B cell (primary cell): ENCODE measurements around the gene NOS1AP. TPM values are rescaled to one million over a fixed set of nuclear protein-coding genes. Genes with fewer than 3 reads are reported as not detected.

Source experiments
- ATAC-seq: fragments of 200-7000 bp; cut with Tn5 transposase; one replicate; pipeline ENCODE4 v1.10.0; 2021; ENCODE audit warnings: low read depth, mild to moderate bottlenecking, moderate number of reproducible peaks, moderate library complexity
- CTCF ChIA-PET: fragments of 350-600 bp; sonication (Branson Sonifier 250); formaldehyde crosslinking; loops from one replicate; lab custom pipeline; 2021; ENCODE audit warnings: antibody characterized with exemption, inconsistent platforms; lab: Charles Lee
- POLR2A ChIA-PET: fragments of 350-600 bp; sonication (Branson Sonifier 250); formaldehyde crosslinking; loops from one replicate; lab custom pipeline; 2021; ENCODE audit warnings: antibody characterized with exemption; lab: Charles Lee
- DNase-seq: peaks from one replicate; pipeline ENCODE4 v3.0.0; 2013
- H2AFZ ChIP-seq: 2 replicates; pipeline ENCODE4 v1.6.1; 2012; ENCODE audit warnings: mild to moderate bottlenecking, low read depth, low read length; ENCODE audit not compliant: insufficient read depth, poor library complexity, severe bottlenecking
- H3K27ac ChIP-seq, 2 donors: 1 replicate in 1 of 2; 2 replicates in 1 of 2; pipeline ENCODE4 v1.5.1; 2012 to 2013; ENCODE audit warnings: low read length in 2 of 2, mild to moderate bottlenecking in 2 of 2, moderate library complexity in 1 of 2
- H3K27me3 ChIP-seq, 4 experiments: fragments of 200-600 bp in 1 of 4; sonication (generic) in 1 of 4; replicated peaks in 1 of 4; 1 replicate in 2 of 4; 2 replicates in 2 of 4; pipeline versions ENCODE4 v1.6.1 to v1.7.0; 2013 to 2016; ENCODE audit warnings: low read length in 3 of 4, mild to moderate bottlenecking in 2 of 4, mixed read lengths in 1 of 4, moderate library complexity in 1 of 4; ENCODE audit not compliant: insufficient read depth in 4 of 4, control insufficient read depth in 3 of 4; ENCODE audit errors: control extremely low read depth in 1 of 4
- H3K36me3 ChIP-seq, 2 experiments: replicated peaks in 1 of 2; 1 replicate in 1 of 2; 2 replicates in 1 of 2; pipeline versions ENCODE4 v1.6.1 to v1.7.1; 2013; ENCODE audit warnings: low read length in 1 of 2; ENCODE audit not compliant: insufficient read depth in 2 of 2, control insufficient read depth in 1 of 2; ENCODE audit errors: control extremely low read depth in 1 of 2, extremely low read depth in 1 of 2
- H3K4me1 ChIP-seq, 2 donors: fragments of 200-600 bp in 1 of 2; sonication (generic) in 1 of 2; 1 replicate in 1 of 2; 2 replicates in 1 of 2; pipeline versions ENCODE4 v1.5.1 to v1.6.1; 2013 to 2017; ENCODE audit warnings: low read length in 2 of 2; ENCODE audit not compliant: control insufficient read depth in 2 of 2, insufficient read depth in 2 of 2
- H3K4me2 ChIP-seq: replicated peaks from 2 replicates; pipeline ENCODE3; 2012; ENCODE audit warnings: mild to moderate bottlenecking, low read depth, low read length; ENCODE audit not compliant: poor library complexity, severe bottlenecking
- H3K4me3 ChIP-seq, 5 experiments: fragments of 200-600 bp in 1 of 5; sonication (generic) in 1 of 5; 1 replicate in 3 of 5; 2 replicates in 2 of 5; pipeline versions ENCODE4 v1.5.1 to v1.7.0; 2011 to 2016; ENCODE audit warnings: low read length in 4 of 5, mild to moderate bottlenecking in 4 of 5, low read depth in 2 of 5, control low read depth in 1 of 5, moderate library complexity in 1 of 5; ENCODE audit not compliant: insufficient read depth in 1 of 5; ENCODE audit errors: control extremely low read depth in 1 of 5, extremely low read depth in 1 of 5
- H3K79me2 ChIP-seq: fragments of 200-600 bp; sonication (generic); one replicate; pipeline ENCODE4 v1.6.0; 2016; ENCODE audit warnings: low read length; ENCODE audit not compliant: control insufficient read depth, insufficient read depth
- H3K9ac ChIP-seq: fragments of 200-600 bp; sonication (generic); 2 replicates; pipeline ENCODE4 v1.6.1; 2017; ENCODE audit warnings: mild to moderate bottlenecking, low read length, moderate library complexity
- H3K9me3 ChIP-seq, 3 donors: one replicate each; pipeline versions ENCODE4 v1.6.1 to v1.7.1; 2013; ENCODE audit warnings: low read length in 2 of 3; ENCODE audit not compliant: control insufficient read depth in 2 of 3, insufficient read depth in 1 of 3; ENCODE audit errors: control extremely low read depth in 1 of 3
- H4K20me1 ChIP-seq: 2 replicates; pipeline ENCODE4 v1.6.0; 2012; ENCODE audit warnings: mild to moderate bottlenecking, low read length; ENCODE audit not compliant: insufficient read depth, control insufficient read depth, poor library complexity, severe bottlenecking
- H3K27ac Mint-ChIP-seq: one replicate; pipeline ENCODE4 v1.8.0; 2021; ENCODE audit warnings: mixed read lengths
- H3K27me3 Mint-ChIP-seq: one replicate; pipeline ENCODE4 v1.8.0; 2021; ENCODE audit warnings: mixed read lengths
- H3K4me1 Mint-ChIP-seq: one replicate; pipeline ENCODE4 v1.8.0; 2021; ENCODE audit warnings: mixed read lengths
- H3K4me3 Mint-ChIP-seq: one replicate; pipeline ENCODE4 v1.8.0; 2021; ENCODE audit warnings: mixed read lengths
- H3K9me3 Mint-ChIP-seq: one replicate; pipeline ENCODE4 v1.8.0; 2022; ENCODE audit warnings: mixed read lengths; ENCODE audit not compliant: insufficient read depth
- CTCF ChIP-seq: fragments of 200-600 bp; IDR thresholded peaks from one replicate; pipeline ENCODE4 v1.8.0; 2022; ENCODE audit warnings: antibody characterized with exemption, mild to moderate bottlenecking
- EZH2 ChIP-seq: IDR thresholded peaks from 2 replicates; pipeline ENCODE4 v1.6.1; 2012; ENCODE audit warnings: borderline replicate concordance, low read depth, mild to moderate bottlenecking, moderate library complexity, low read length; ENCODE audit not compliant: insufficient read depth, poor library complexity, severe bottlenecking
- WGBS: methylation state at CpG from one replicate; pipeline ENCODE4 v1.1.5; 2013; ENCODE audit warnings: missing lambda C conversion rate; ENCODE audit not compliant: insufficient coverage; 5-methylcytosine and 5-hydroxymethylcytosine counted together
- intact Hi-C: fragments of 100-400 bp; cut with micrococcal nuclease; formaldehyde crosslinking; loops from one replicate; pipeline ENCODE4 v1.10.0; 2022
- polyA plus RNA-seq: library from polyadenylated mRNA; depleted of rRNA; stranded (reverse); fragments of >200 nt; gene quantifications from 2 replicates; pipeline ENCODE4 v1.2.3, GENCODE V29; 2012
- total RNA-seq, 2 donors: library from RNA; stranded (reverse); fragments of 120-200 nt in 1 of 2; gene quantifications; 1 replicate in 1 of 2; 2 replicates in 1 of 2; pipeline versions ENCODE4 v1.2.3 to v1.2.4, GENCODE V29; 2013 to 2022

Gene NOS1AP
- total and polyA plus RNA-seq, 2 donors (not counting 1 experiment from before 2014, with no cell fraction given), result 0.32 TPM; not detected in 1

- Histone ChIP-seq H3K4me3 (no peak overlapping the region), H3K9ac (no peak overlapping the region), H3K4me2 (no peak overlapping the region), H2AFZ (no peak overlapping the region), H3K27ac (no peak overlapping the region), H3K79me2 (no peaks in the 10 kb centered on the region), H3K27me3 (no peaks in the 10 kb centered on the region), H3K9me3 (peaks cover 0 to 11% (median 4%) of the 10 kb centered on the region in 3 donors), H4K20me1 (no peaks in the 10 kb centered on the region), H3K36me3 (no peaks in the 10 kb centered on the region), H3K4me1 (no peaks in the 10 kb centered on the region)
- Mint-ChIP-seq H3K27ac (no peak overlapping the region), H3K9me3 (peaks cover 9% of the 10 kb centered on the region), H3K4me1 (no peaks in the 10 kb centered on the region), H3K4me3 (no peak overlapping the region), H3K27me3 (peaks cover 17% of the 10 kb centered on the region)
- no peak for TF ChIP-seq EZH2
- no peak for TF ChIP-seq CTCF
- ATAC-seq (no peak), DNase-seq (no peak)
- POLR2A ChIA-PET, result interaction anchor here (0.5 kb wide), 1 partner anchor 787 kb away, joined by 3 read pairs; no protein-coding TSS in a partner anchor
- CTCF ChIA-PET, result no interaction called here
- WGBS, result 100% methylated on average over 1 of the region's 4 CpGs
- intact Hi-C loops, result no loop called here
These were observed 240.8 kb downstream of the NOS1AP start for GRCh38 chr1:162310337-162310736.

- Histone ChIP-seq H3K9ac (no peak overlapping the region), H3K9me3 (no peaks in the 10 kb centered on the region), H3K4me1 (no peaks in the 10 kb centered on the region), H3K4me3 (no peak overlapping the region), H3K27me3 (peaks cover 0 to 3% (median 0%) of the 10 kb centered on the region in 4 experiments), H2AFZ (no peak overlapping the region), H3K36me3 (no peaks in the 10 kb centered on the region), H3K4me2 (no peak overlapping the region), H3K27ac (no peak overlapping the region), H4K20me1 (no peaks in the 10 kb centered on the region), H3K79me2 (no peaks in the 10 kb centered on the region)
- DNase-seq (no peak), ATAC-seq (no peak)
- TF ChIP-seq EZH2 (no peak), CTCF (no peak)
- Mint-ChIP-seq H3K4me1 (no peaks in the 10 kb centered on the region), H3K4me3 (no peak overlapping the region), H3K27me3 (peaks cover 35% of the 10 kb centered on the region), H3K9me3 (no peaks in the 10 kb centered on the region), H3K27ac (no peak overlapping the region)
- intact Hi-C loops, result no loop called here
- no CpG with 5 or more reads among the region's 1 CpG for WGBS
- ChIA-PET POLR2A (no interaction called here), CTCF (no interaction called here)
These were observed 244.7 kb downstream of the NOS1AP start for GRCh38 chr1:162314206-162314605.
